ENCODE measurements around the gene CREB5. TPM values are rescaled to one million over a fixed set of nuclear protein-coding genes. Genes with fewer than 3 reads are reported as not detected.

The CREB5 gene
- total and polyA plus RNA-seq, 2 of the 13 experiments (the other 11 are each of a cell fraction or from before 2014, with no cell fraction given) = 0.38 to 0.71 TPM

GRCh38 chr7:28455486-28455885, 43.2 kb downstream of the CREB5 start:
- no peak overlapping the region for H2AFZ ChIP-seq (ENCODE audit: low read length)
- in situ Hi-C loops (cut with HindIII; ENCODE audit: extremely low pct_ligation_motif_present, low pct_unique_long_range_greater_than_20kb) (no loop called here), intact Hi-C loops (cut with micrococcal nuclease; ENCODE audit: unreplicated experiment) (no loop called here)
- no peak for FAIRE-seq
- TF ChIP-seq ATM (IDR thresholded peaks at IDR 0.05; ENCODE audit: borderline replicate concordance) (no peak), GATA4 (IDR thresholded peaks at IDR 0.05; ENCODE audit: borderline replicate concordance, low read depth) (no peak), ZNF614 (CRISPR knock-in tag; IDR thresholded peaks at IDR 0.05; ENCODE audit: borderline replicate concordance) (no peak), HNRNPK (IDR thresholded peaks at IDR 0.05; ENCODE audit: low read depth, low read length, poor library complexity, severe bottlenecking) (no peak), HNF1B (CRISPR knock-in tag; IDR thresholded peaks at IDR 0.05) (no peak), ZKSCAN5 (CRISPR knock-in tag; IDR thresholded peaks at IDR 0.05) (no peak), HES4 (CRISPR knock-in tag; IDR thresholded peaks at IDR 0.05; ENCODE audit: borderline replicate concordance) (no peak), SIN3A (IDR thresholded peaks at IDR 0.05; ENCODE audit: borderline replicate concordance, low read depth, low read length) (no peak), HOXA3 (CRISPR knock-in tag; IDR thresholded peaks at IDR 0.05) (no peak), ATF5 (CRISPR knock-in tag; IDR thresholded peaks at IDR 0.05; ENCODE audit: low read depth) (no peak), ZNF737 (CRISPR knock-in tag; IDR thresholded peaks at IDR 0.05; ENCODE audit: borderline replicate concordance) (no peak), ZNF800 (CRISPR knock-in tag; IDR thresholded peaks at IDR 0.05) (no peak), ZNF331 (CRISPR knock-in tag; IDR thresholded peaks at IDR 0.05) (no peak), POGZ (CRISPR knock-in tag; IDR thresholded peaks at IDR 0.05) (no peak), GATAD1 (CRISPR knock-in tag; IDR thresholded peaks at IDR 0.05) (no peak), ZNF430 (CRISPR knock-in tag; IDR thresholded peaks at IDR 0.05) (no peak), PITX1 (CRISPR knock-in tag; IDR thresholded peaks at IDR 0.05) (no peak)
- BruUV-seq (replicated peaks) = no TSS peak
- no peak overlapping the region for H3K27ac ChIP-seq (ENCODE audit: extremely low read length, insufficient read depth, low read length)
- H3K4me2 ChIP-seq (ENCODE audit: low read depth, low read length) = no peak overlapping the region
- WGBS (ENCODE audit: low lambda C conversion rate) = 46% methylated on average over 5 of the region's 5 CpGs
- ChIA-PET POLR2A (no interaction called here), CTCF (ENCODE audit: low intra/inter-chr PET ratio, low total read pairs) (no interaction called here)
- no peak for ATAC-seq
- H3K36me3 ChIP-seq (replicated peaks in 1 of 2; ENCODE audit: control insufficient read depth in 1 of 2, insufficient read depth in 2 of 2, low read length in 2 of 2) = no peaks in the 10 kb centered on the region
- no peaks in the 10 kb centered on the region for H3K9me3 ChIP-seq (ENCODE audit: low read length)
- H3K79me2 ChIP-seq (ENCODE audit: insufficient read depth, low read length) = no peaks in the 10 kb centered on the region
- DNase-seq (ENCODE audit: low spot score) = no peak
- H3K4me3 ChIP-seq (replicated peaks in 1 of 3; ENCODE audit: insufficient read depth in 1 of 3, low read depth in 2 of 3, low read length in 3 of 3) = no peak overlapping the region
- no peaks in the 10 kb centered on the region for H3K4me1 ChIP-seq (ENCODE audit: insufficient read depth, low read length)
- H3K27me3 ChIP-seq (ENCODE audit: control insufficient read depth in 1 of 2, insufficient read depth in 2 of 2, low read length in 2 of 2) = no peaks in the 10 kb centered on the region
- no peaks in the 10 kb centered on the region for H4K20me1 ChIP-seq (ENCODE audit: insufficient read depth, low read length)
- no peak overlapping the region for H3K9ac ChIP-seq (ENCODE audit: insufficient read depth, low read depth, low read length)
